Upper lobe of left lung (tissue), 4 donors: ENCODE measurements around the gene KRT3.

Experiments used
- CTCF ChIP-seq, 6 experiments: fragments of 450-650 bp in 4 of 6; fragments of 200-600 bp in 2 of 6; sonication (generic) in 2 of 6; IDR thresholded peaks; one replicate each; pipeline ENCODE4 v1.5.1; 2016 to 2019; ENCODE audit warnings: antibody characterized with exemption in 6 of 6
- EP300 ChIP-seq, 4 donors: sonication (generic); formaldehyde crosslinking; IDR thresholded peaks; one replicate each; pipeline ENCODE4 v1.5.1; 2017; ENCODE audit warnings: antibody characterized with exemption in 4 of 4, control low read depth in 2 of 4
- POLR2A ChIP-seq, 4 donors: fragments of 450-650 bp; IDR thresholded peaks; one replicate each; pipeline ENCODE4 v1.5.1; 2016 to 2017; ENCODE audit warnings: antibody characterized with exemption in 4 of 4, mild to moderate bottlenecking in 2 of 4
- POLR2AphosphoS5 ChIP-seq, 2 donors: sonication (generic); formaldehyde crosslinking; IDR thresholded peaks; one replicate each; pipeline ENCODE4 v1.5.1; 2017; ENCODE audit warnings: antibody characterized with exemption in 2 of 2

- no peak for TF ChIP-seq CTCF (IDR thresholded peaks at IDR 0.05)
- no peak for TF ChIP-seq POLR2AphosphoS5 (IDR thresholded peaks at IDR 0.05)
- no peak for TF ChIP-seq POLR2A (IDR thresholded peaks at IDR 0.05)
- no peak for TF ChIP-seq EP300 (IDR thresholded peaks at IDR 0.05)
Observed at GRCh38 chr12:52796839-52797528, 1.1 kb upstream of the KRT3 start.
